HG03558 (cell line): ENCODE results near the gene ANKS1A.
A peak's percentile ranks its signal among the peaks of the same experiment; 100 is the strongest.
"Not testable (repeated sequence)": the region's sequence is repeated elsewhere in the genome, so short reads cannot be mapped to it uniquely, and the experiment has no call there.

ENCODE experiments used
- ATAC-seq: cut with Tn5 transposase; IDR thresholded peaks from one replicate; pipeline ENCODE4 v1.9.1; 2021; ENCODE audit warnings: moderate number of reproducible peaks; ENCODE audit not compliant: unreplicated experiment; ENCODE audit errors: extremely low read depth

Gene ANKS1A

DNA sequence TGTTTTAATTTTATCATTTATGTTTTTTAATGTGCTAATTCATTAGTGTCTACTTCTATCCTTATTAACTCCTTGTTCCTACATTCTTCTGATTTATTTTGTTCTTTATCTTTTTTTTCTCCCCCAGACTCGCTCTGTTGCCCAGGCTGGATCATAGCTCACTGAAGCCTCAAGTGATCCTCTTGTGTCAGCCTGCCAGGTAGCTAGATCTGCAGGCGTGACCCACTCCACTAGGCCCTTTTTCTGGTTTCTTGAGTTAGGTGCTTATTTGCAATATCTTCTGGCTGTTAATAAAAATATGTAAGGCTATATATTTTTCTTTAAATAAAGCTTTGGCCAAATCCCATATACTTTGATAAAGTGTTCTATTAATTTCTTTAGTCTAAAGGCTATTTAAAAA is 4.1 kb upstream of the ANKS1A start:
- no peak for ATAC-seq

GRCh38 chr6:34885837-34886236 is 3.2 kb upstream of the ANKS1A start:
- not testable (repeated sequence) for ATAC-seq

DNA sequence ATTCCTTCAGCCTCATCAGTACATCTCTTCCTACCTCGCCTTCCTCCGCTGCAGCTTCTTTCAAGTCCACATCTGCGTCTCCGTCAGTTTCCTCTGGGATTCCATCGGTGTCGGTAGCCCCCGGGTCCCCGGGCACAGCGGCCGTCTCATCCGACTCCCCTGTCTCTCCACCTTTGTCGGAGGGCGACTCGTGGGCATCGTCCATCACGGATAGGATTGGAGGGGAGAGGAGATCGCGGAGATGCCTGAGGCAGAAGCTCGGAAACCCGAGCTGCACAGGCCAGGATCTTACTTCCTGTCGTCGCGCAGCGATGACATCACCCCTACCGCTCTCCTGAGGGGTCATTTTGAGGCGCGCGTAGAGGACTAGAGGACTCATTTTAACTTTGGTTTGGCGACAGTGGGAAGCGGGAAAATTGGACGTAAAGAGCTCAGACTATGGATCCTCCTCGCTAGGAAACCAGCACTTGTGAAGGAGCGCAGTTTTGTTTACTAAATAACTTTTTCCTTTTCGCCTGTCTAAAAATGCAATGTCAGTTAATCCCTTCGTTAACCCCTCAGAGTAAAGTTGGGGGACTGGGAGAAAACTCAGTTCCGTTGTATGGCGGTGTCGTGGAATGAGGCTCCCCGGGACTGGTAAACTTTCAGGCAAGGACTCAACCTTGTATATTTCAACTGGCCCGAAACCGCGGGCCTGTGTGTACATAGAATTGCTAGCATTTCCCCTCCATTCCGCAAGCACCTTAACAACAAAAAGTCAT is 1.1 kb upstream of the ANKS1A start, which contains the start of gene TAF11:
TAF11 (minus strand) TSS at position 290 of the 761 bp plus-strand sequence; CDS start at position 205, 85 bp downstream.
- ATAC-seq = peak; percentile 55

DNA sequence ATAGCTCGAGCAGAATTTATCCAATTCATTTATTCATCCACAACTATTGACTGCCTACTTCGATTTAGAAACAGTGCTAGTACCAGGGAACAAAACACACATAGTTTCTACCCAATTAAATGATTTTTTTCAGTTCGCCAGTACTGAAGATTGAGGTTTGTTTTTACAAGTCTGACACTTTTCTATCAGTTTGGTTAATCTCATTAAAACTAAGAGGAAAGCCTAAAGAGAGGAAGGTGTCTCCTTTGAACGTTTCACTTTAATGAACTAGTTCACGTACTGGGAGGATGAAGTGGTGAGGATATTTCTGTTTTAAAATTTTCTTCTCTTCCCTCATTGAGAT is 570 bp upstream of the ANKS1A start:
- ATAC-seq = no peak

- no peak for ATAC-seq
Observed at GRCh38 chr6:34890533-34890925, 1.5 kb downstream of the ANKS1A start.

DNA sequence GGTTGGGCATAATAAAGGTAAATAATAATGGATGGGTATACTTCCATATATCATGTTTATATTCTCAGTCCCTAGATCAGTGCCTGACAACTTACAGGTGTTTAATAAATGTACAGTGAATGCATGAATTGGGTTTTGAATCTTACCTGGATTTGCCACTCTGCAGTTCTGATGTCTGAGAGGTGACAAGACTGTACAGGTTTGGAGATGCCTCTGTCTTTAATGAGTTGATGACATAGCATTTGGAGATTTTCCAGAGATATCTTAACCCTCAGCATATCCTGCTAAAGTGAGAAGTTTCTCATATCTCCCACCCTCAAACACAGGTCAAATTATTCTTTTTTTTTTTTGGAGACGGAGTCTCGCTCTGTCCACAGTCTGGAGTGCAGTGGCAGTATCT is 2.2 kb downstream of the ANKS1A start:
- no peak for ATAC-seq

DNA sequence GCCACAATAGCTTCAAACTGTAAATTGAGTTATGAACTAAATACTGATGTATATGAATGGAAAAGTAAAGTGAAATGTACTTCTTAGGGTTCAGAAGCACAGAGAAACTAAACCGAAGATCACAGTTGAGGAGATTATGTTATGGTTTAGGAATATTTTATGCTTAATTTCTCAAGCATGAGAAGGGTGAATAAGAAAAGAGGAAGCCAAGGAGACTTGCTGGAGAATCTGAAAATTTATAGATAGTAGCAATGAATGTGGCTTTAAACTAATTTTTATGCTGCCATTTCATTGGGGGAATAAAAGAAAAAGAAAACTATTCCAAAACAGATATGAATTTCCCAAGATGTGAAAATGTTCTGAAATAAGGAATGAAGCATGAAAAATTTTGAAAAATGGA is 5.6 kb downstream of the ANKS1A start:
- no peak for ATAC-seq

- ATAC-seq = no peak
Observed at GRCh38 chr6:34897130-34897529, 8.1 kb downstream of the ANKS1A start.

DNA sequence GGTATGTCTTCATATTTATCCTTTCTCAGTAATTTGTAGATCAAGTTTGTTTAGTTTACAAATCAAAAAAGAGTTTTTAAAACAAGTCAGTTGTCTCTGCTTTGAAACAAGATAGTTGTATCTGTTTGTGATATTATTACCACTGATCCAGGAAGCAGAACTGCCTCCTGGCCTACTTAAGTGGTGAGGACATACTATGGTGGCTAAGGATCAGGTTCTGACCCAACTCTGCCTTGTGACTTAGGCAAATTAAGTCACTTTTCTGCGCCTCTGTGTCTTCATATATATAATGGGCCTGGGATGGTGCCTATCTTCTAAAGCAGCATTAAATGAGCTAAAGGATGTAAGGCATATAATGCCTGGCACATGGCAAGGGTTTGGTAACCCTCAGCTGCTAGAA is 8.7 kb downstream of the ANKS1A start:
- no peak for ATAC-seq

DNA sequence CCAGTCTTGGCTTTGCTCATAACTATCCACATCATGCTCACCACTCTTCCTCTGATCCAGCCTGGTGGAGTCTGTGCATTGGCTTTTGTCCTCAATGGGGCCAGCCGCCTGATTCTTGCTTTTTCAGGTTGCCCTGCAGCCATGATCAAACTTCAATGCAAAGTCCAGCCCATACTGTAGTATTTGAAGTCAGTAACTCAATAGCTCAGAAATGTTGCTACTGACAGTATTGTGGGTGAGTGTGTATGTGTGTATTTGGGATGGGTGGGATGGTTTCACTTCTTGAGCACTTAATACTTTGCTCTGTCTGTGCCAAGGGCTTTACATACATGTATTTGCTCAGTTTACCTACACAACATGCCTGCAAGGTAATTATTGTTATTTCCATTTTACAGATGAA is 10.7 kb downstream of the ANKS1A start:
- ATAC-seq = not testable (repeated sequence)

DNA sequence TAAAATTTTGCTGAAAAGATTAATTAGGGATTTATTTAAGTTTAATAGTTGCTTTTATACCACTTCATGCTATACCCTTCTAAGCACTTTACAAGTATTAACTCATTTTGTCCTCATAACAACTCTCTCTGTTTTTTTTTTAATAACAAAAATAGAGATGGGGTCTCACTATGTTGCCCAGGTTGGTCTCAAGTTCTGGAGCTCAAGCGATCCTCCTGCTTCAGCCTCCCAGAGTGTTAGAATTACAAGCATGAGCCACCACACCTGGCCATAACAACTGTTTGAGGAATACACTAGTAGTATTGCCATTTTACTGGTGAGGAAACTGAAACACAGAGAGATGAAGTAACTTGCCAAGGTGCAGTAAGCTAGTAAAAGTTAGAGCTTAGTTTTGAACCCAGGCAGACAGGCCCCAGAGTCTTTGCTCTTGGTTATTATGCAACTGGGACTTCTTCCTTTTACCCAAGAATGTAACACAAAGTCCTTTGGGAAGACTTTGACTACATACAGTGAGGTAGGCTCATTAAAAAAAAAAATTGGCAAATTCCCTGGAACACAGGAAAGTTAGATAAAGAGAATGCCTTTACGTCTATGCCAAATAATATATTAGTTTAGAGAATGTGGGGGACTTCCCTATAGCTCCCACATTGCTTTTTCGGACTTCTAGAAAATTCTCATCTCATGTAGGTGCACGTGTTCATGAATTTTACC is 11.4 kb downstream of the ANKS1A start:
- no peak for ATAC-seq

GRCh38 chr6:34901930-34902329 is 12.9 kb downstream of the ANKS1A start:
- ATAC-seq = no peak

- no peak for ATAC-seq
Observed at GRCh38 chr6:34904990-34905613, 16.0 kb downstream of the ANKS1A start.

- no peak for ATAC-seq
Observed at GRCh38 chr6:34906826-34907225, 17.8 kb downstream of the ANKS1A start.

DNA sequence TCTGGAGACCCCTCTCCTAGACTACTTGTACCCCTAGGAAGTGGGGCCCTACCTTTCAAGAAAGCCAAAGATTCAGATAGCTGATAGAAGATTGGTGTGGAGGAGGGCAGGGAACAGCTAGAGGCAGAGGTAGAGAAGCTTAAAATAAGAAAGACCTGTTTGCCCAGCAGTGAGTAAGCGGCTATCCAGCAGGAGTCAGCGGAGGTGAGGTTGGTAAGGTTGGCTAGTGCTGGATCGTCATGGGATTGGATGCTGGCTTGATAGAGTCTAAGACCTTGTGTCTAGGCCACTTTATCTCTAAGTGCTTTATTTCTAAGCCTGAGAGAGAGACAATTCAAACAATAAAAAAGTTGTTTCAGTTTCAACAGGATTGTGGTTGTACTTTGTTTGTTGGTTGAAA is 19.1 kb downstream of the ANKS1A start:
- ATAC-seq = no peak

GRCh38 chr6:34909320-34909883 is 20.3 kb downstream of the ANKS1A start:
- no peak for ATAC-seq

DNA sequence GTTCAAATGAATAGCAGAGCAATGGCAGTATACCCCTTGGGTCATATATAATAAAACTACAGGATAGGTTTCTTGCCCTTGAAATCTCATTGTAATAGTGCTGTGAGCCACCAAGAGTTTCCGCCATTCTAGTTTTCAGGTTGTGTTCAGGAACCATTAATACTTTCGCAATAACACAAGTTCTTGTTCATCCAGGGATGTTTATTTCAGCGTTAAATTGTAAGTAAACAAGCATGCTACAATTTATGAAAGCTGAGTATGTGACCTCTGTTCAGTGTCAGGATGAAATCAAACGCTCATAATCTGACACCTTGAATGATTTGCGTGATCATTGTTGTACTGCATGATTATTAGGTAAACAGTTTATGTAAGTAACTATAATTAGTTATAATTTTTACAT is 22.8 kb downstream of the ANKS1A start:
- ATAC-seq = no peak

DNA sequence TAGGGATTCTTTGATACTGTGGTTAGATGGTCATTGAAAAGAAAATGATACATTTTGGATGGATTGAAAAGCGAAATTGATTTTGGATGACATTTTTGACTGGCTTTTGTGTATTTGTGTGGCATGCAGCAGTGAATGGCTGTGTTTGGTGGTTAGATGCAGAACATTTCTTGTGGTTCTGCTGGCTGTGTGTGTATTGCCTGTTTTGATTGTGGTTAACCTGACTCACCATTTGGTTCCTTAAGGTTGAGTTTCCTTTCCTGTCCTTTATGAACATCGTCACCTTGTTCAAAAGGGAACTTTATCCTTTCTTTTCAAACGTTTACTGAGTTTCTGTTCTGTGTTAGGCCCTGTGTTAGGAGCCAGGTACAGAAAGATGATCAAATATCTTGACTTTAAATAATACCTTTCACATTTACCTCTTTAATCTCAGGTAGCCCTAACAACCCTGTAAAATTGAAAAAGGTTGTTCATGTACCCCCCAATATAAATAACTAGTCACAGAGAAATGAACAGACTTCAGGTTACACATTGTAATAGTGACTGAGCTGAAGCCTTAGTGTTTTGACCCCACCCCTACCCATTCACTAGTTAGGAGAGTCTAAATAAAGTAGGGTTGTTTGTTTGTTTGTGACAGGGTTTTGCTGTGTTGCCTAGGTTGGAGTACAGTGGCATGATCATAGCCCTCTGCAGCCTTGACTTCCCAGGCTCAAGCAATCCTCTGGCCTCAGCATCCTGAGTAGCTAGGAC is 23.8 kb downstream of the ANKS1A start:
- ATAC-seq = no peak

DNA sequence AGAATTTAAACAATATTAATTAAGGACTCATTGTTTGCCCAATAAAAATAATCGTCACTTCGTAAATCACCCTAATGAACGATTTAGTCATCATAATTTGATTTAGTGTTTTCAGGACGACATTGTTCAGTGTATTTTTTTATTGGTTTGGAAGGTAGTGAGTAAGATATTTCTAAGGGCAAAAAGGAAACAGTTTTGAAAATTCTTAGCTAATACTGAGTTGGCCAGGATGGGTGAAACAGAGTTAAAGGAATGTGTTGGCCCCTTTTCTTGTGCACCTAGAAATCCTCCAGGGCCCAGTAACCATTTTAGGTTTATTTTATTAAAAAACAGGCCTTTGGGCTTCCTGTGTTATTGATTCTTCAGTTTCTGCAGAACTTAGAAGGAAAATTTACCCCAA is 25.3 kb downstream of the ANKS1A start:
- ATAC-seq = no peak

DNA sequence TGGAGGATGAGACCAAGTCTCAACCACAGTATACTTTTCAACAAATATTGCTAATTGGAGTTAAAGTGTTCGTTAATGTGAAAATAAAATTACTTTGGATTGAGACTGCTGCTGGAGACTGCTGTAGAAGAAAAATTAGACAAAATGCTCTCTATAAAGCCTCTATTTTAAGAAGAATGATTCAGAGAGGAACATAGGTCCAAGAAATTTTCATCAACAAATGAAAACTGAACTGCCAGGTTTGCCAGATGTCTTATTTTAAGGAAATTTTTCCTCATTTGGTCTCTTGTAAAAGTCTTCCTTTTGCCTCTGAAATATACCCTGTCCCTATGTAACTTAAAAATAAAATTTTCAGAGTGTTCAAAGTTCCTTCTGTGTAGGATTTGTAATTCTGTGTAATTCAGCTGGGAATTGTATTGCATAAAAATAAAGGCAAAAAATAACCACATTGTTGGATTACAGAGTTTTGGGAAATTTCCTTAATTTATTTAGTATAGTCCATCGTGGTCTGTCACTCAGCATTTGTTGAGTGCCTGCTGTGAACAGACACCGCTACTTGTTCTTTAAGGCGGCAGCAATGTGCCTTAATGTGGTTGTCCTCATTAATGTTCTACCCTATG is 27.4 kb downstream of the ANKS1A start:
- no peak for ATAC-seq
